ENCODE measurements around the gene STXBP5.

Gene STXBP5

GRCh38 chr6:147231589-147231988 lies 27.4 kb downstream of the STXBP5 start:
- Histone ChIP-seq H3K36me3 (ENCODE audit: insufficient read depth, insufficient read length, low read length) (no peaks in the 10 kb centered on the region), H3K27me3 (ENCODE audit: insufficient read depth, insufficient read length) (no peaks in the 10 kb centered on the region), H3K9ac (ENCODE audit: insufficient read length, low read depth) (no peak overlapping the region), H3K9me3 (ENCODE audit: insufficient read depth, low read length) (no peaks in the 10 kb centered on the region), H3K4me1 (ENCODE audit: insufficient read depth, insufficient read length) (no peaks in the 10 kb centered on the region), H3K4me3 (ENCODE audit: insufficient read length, low read depth) (no peak overlapping the region)
- TF ChIP-seq YY1 (IDR thresholded peaks at IDR 0.05; ENCODE audit: insufficient read depth, insufficient read length) (no peak), SUZ12 (IDR thresholded peaks at IDR 0.05; ENCODE audit: extremely low read depth, insufficient read depth, insufficient read length) (no peak), ZNF274 (IDR thresholded peaks at IDR 0.05; ENCODE audit: low read depth, low read length) (no peak)
- no peak for DNase-seq (ENCODE audit: low read depth, low spot score)

- H3K4me3 ChIP-seq (ENCODE audit: insufficient read length, low read depth) = no peak overlapping the region
- H3K9me3 ChIP-seq (ENCODE audit: insufficient read depth, low read length) = no peaks in the 10 kb centered on the region
- TF ChIP-seq ZNF274 (IDR thresholded peaks at IDR 0.05; ENCODE audit: low read depth, low read length) (no peak), YY1 (IDR thresholded peaks at IDR 0.05; ENCODE audit: insufficient read depth, insufficient read length) (no peak), SUZ12 (IDR thresholded peaks at IDR 0.05; ENCODE audit: extremely low read depth, insufficient read depth, insufficient read length) (no peak)
- H3K4me1 ChIP-seq (ENCODE audit: insufficient read depth, insufficient read length) = no peaks in the 10 kb centered on the region
- no peaks in the 10 kb centered on the region for H3K27me3 ChIP-seq (ENCODE audit: insufficient read depth, insufficient read length)
- DNase-seq (ENCODE audit: low read depth, low spot score) = no peak
- H3K36me3 ChIP-seq (ENCODE audit: insufficient read depth, insufficient read length, low read length) = no peaks in the 10 kb centered on the region
- no peak overlapping the region for H3K9ac ChIP-seq (ENCODE audit: insufficient read length, low read depth)
Measured at GRCh38 chr6:147234685-147235084, 30.5 kb downstream of the STXBP5 start.

- no peak overlapping the region for H3K9ac ChIP-seq (ENCODE audit: insufficient read length, low read depth)
- no peak overlapping the region for H3K4me3 ChIP-seq (ENCODE audit: insufficient read length, low read depth)
- no peaks in the 10 kb centered on the region for H3K4me1 ChIP-seq (ENCODE audit: insufficient read depth, insufficient read length)
- H3K9me3 ChIP-seq (ENCODE audit: insufficient read depth, low read length) = no peaks in the 10 kb centered on the region
- TF ChIP-seq ZNF274 (IDR thresholded peaks at IDR 0.05; ENCODE audit: low read depth, low read length) = no peak
- no peak for TF ChIP-seq SUZ12 (IDR thresholded peaks at IDR 0.05; ENCODE audit: extremely low read depth, insufficient read depth, insufficient read length)
- TF ChIP-seq YY1 (IDR thresholded peaks at IDR 0.05; ENCODE audit: insufficient read depth, insufficient read length) = no peak
- DNase-seq (ENCODE audit: low read depth, low spot score) = no peak
- no peaks in the 10 kb centered on the region for H3K27me3 ChIP-seq (ENCODE audit: insufficient read depth, insufficient read length)
- H3K36me3 ChIP-seq (ENCODE audit: insufficient read depth, insufficient read length, low read length) = no peaks in the 10 kb centered on the region
Measured at GRCh38 chr6:147238164-147238563, 33.9 kb downstream of the STXBP5 start.

GRCh38 chr6:147238906-147239305 lies 34.7 kb downstream of the STXBP5 start:
- no peaks in the 10 kb centered on the region for H3K4me1 ChIP-seq (ENCODE audit: insufficient read depth, insufficient read length)
- no peak overlapping the region for H3K9ac ChIP-seq (ENCODE audit: insufficient read length, low read depth)
- no peak for TF ChIP-seq YY1 (IDR thresholded peaks at IDR 0.05; ENCODE audit: insufficient read depth, insufficient read length)
- no peak for TF ChIP-seq ZNF274 (IDR thresholded peaks at IDR 0.05; ENCODE audit: low read depth, low read length)
- no peak for TF ChIP-seq SUZ12 (IDR thresholded peaks at IDR 0.05; ENCODE audit: extremely low read depth, insufficient read depth, insufficient read length)
- no peak for DNase-seq (ENCODE audit: low read depth, low spot score)
- no peak overlapping the region for H3K4me3 ChIP-seq (ENCODE audit: insufficient read length, low read depth)
- H3K9me3 ChIP-seq (ENCODE audit: insufficient read depth, low read length) = no peaks in the 10 kb centered on the region
- H3K36me3 ChIP-seq (ENCODE audit: insufficient read depth, insufficient read length, low read length) = no peaks in the 10 kb centered on the region
- H3K27me3 ChIP-seq (ENCODE audit: insufficient read depth, insufficient read length) = no peaks in the 10 kb centered on the region

- TF ChIP-seq YY1 (IDR thresholded peaks at IDR 0.05; ENCODE audit: insufficient read depth, insufficient read length) (no peak), SUZ12 (IDR thresholded peaks at IDR 0.05; ENCODE audit: extremely low read depth, insufficient read depth, insufficient read length) (no peak), ZNF274 (IDR thresholded peaks at IDR 0.05; ENCODE audit: low read depth, low read length) (no peak)
- no peaks in the 10 kb centered on the region for H3K4me1 ChIP-seq (ENCODE audit: insufficient read depth, insufficient read length)
Measured at GRCh38 chr6:147244832-147245231, 40.6 kb downstream of the STXBP5 start.

GRCh38 chr6:147245693-147246092 lies 41.5 kb downstream of the STXBP5 start:
- H3K4me1 ChIP-seq (ENCODE audit: insufficient read depth, insufficient read length) = no peaks in the 10 kb centered on the region
- H3K36me3 ChIP-seq (ENCODE audit: insufficient read depth, insufficient read length, low read length) = no peaks in the 10 kb centered on the region
- no peak for DNase-seq (ENCODE audit: low read depth, low spot score)
- TF ChIP-seq YY1 (IDR thresholded peaks at IDR 0.05; ENCODE audit: insufficient read depth, insufficient read length) = no peak
- no peak for TF ChIP-seq SUZ12 (IDR thresholded peaks at IDR 0.05; ENCODE audit: extremely low read depth, insufficient read depth, insufficient read length)
- H3K9ac ChIP-seq (ENCODE audit: insufficient read length, low read depth) = no peak overlapping the region
- no peak overlapping the region for H3K4me3 ChIP-seq (ENCODE audit: insufficient read length, low read depth)
- no peaks in the 10 kb centered on the region for H3K27me3 ChIP-seq (ENCODE audit: insufficient read depth, insufficient read length)
- H3K9me3 ChIP-seq (ENCODE audit: insufficient read depth, low read length) = no peaks in the 10 kb centered on the region

More at GRCh38 chr6:147244832-147245231, 40.6 kb downstream of the STXBP5 start:
- Histone ChIP-seq H3K9ac (ENCODE audit: insufficient read length, low read depth) (no peak overlapping the region), H3K4me3 (ENCODE audit: insufficient read length, low read depth) (no peak overlapping the region), H3K36me3 (ENCODE audit: insufficient read depth, insufficient read length, low read length) (no peaks in the 10 kb centered on the region), H3K9me3 (ENCODE audit: insufficient read depth, low read length) (no peaks in the 10 kb centered on the region), H3K27me3 (ENCODE audit: insufficient read depth, insufficient read length) (no peaks in the 10 kb centered on the region)
- DNase-seq (ENCODE audit: low read depth, low spot score) = no peak

- peaks cover 8% of the 10 kb centered on the region for H3K36me3 ChIP-seq (ENCODE audit: insufficient read depth, insufficient read length, low read length)
- no peak overlapping the region for H3K9ac ChIP-seq (ENCODE audit: insufficient read length, low read depth)
- no peaks in the 10 kb centered on the region for H3K4me1 ChIP-seq (ENCODE audit: insufficient read depth, insufficient read length)
- TF ChIP-seq YY1 (IDR thresholded peaks at IDR 0.05; ENCODE audit: insufficient read depth, insufficient read length) = no peak
- no peak for TF ChIP-seq SUZ12 (IDR thresholded peaks at IDR 0.05; ENCODE audit: extremely low read depth, insufficient read depth, insufficient read length)
- TF ChIP-seq ZNF274 (IDR thresholded peaks at IDR 0.05; ENCODE audit: low read depth, low read length) = no peak
- H3K9me3 ChIP-seq (ENCODE audit: insufficient read depth, low read length) = no peaks in the 10 kb centered on the region
- H3K27me3 ChIP-seq (ENCODE audit: insufficient read depth, insufficient read length) = no peaks in the 10 kb centered on the region
- H3K4me3 ChIP-seq (ENCODE audit: insufficient read length, low read depth) = no peak overlapping the region
- no peak for DNase-seq (ENCODE audit: low read depth, low spot score)
Measured at GRCh38 chr6:147246853-147247635, 42.8 kb downstream of the STXBP5 start.
